Memory B cell (primary cell): ENCODE results near the gene TFF1.
"Not testable (repeated sequence)": the region's sequence is repeated elsewhere in the genome, so short reads cannot be mapped to it uniquely, and the experiment has no call there.

Experiments used
- ATAC-seq: fragments of 150-1000 bp; cut with Tn5 transposase; 2 replicates; pipeline ENCODE4 v1.10.0; 2021; ENCODE audit warnings: low read depth, mild to moderate bottlenecking, moderate library complexity
- DNase-seq, 2 donors: peaks; one replicate each; pipeline ENCODE4 v3.0.0; 2022; ENCODE audit warnings: low spot score in 2 of 2
- H3K27ac Mint-ChIP-seq: one replicate; pipeline ENCODE4 v1.8.0; 2022; ENCODE audit warnings: mild to moderate bottlenecking, moderate library complexity, mixed read lengths
- H3K27me3 Mint-ChIP-seq: one replicate; pipeline ENCODE4 v1.8.0; 2022; ENCODE audit warnings: mixed read lengths
- H3K36me3 Mint-ChIP-seq: one replicate; pipeline ENCODE4 v1.8.0; 2022; ENCODE audit warnings: mild to moderate bottlenecking, mixed read lengths
- H3K4me1 Mint-ChIP-seq: one replicate; pipeline ENCODE4 v1.8.0; 2022; ENCODE audit warnings: mixed read lengths
- H3K4me3 Mint-ChIP-seq: one replicate; pipeline ENCODE4 v1.8.0; 2022; ENCODE audit warnings: mild to moderate bottlenecking, moderate library complexity, mixed read lengths
- H3K9me3 Mint-ChIP-seq: one replicate; pipeline ENCODE4 v1.8.0; 2022; ENCODE audit warnings: mixed read lengths

Gene TFF1

DNA sequence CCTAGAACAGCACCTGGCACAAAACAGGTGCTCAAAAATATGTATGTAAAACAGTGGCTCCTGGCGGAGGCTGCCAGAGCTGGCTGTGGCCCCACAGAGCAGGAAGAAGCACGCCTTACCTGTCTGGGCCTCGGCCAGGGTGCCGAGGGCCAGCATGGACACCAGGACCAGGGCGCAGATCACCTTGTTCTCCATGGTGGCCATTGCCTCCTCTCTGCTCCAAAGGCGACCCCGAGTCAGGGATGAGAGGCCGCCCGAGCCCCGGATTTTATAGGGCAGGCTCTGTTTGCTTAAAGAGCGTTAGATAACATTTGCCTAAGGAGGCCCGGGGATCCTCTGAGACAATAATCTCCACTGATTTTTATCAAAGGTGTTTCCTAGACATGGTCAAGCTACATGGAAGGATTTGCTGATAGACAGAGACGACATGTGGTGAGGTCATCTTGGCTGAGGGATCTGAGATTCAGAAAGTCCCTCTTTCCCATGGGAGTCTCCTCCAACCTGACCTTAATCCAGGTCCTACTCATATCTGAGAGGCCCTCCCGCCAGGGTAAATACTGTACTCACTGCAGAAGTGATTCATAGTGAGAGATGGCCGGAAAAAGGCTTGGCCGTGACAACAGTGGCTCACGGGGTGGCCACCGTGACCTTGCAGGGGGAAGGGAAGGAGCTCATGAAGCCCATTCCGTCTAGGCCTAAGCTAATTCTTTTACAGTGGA, at the start of gene TFF1:
Gene TFF1, minus strand, starts transcription at position 244 of the 719 bp plus-strand sequence. Its CDS starts 40 bp downstream, at position 204.
- no peak within 1 kb of the TSS for H3K27ac Mint-ChIP-seq
- DNase-seq, result no peak
- no peak within 1 kb of the TSS for H3K4me3 Mint-ChIP-seq
- no peaks in the 10 kb centered on the region for H3K9me3 Mint-ChIP-seq
- H3K36me3 Mint-ChIP-seq, result no peaks in the 10 kb centered on the region
- no peak for ATAC-seq
- H3K4me1 Mint-ChIP-seq, result peaks cover 2% of the 10 kb centered on the region
- H3K27me3 Mint-ChIP-seq, result peaks cover 23% of the 10 kb centered on the region

GRCh38 chr21:42414928-42415769, 48.8 kb upstream of the TFF1 start:
- peak overlapping the region; percentile 74 for H3K4me3 Mint-ChIP-seq
- H3K27me3 Mint-ChIP-seq, result peaks cover 7% of the 10 kb centered on the region
- H3K4me1 Mint-ChIP-seq, result peaks cover 9% of the 10 kb centered on the region
- DNase-seq (peak; percentile 63 to 68), ATAC-seq (peak; percentile 89)
- no peaks in the 10 kb centered on the region for H3K36me3 Mint-ChIP-seq
- peak overlapping the region; percentile 96 for H3K27ac Mint-ChIP-seq
- H3K9me3 Mint-ChIP-seq, result no peaks in the 10 kb centered on the region

DNA sequence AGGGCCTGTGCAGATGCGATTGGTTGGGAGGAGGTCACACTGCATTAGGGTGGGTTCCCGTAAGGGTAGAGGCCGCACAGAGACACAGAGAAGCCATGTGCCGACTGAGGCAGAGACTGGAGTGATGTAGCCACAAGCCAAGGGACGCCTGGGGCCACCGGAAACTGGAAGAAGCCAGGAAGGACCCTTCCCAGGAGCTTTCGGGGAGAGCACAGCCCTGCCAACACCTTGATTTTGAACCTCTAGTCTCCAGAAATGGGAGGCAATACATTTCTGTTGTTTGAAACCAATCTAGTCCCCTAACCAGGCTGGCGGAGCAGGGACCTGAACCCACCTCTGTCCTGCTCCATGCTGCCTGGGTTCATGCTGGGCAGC, 48.2 kb upstream of the TFF1 start:
- ATAC-seq, result no peak
- H3K4me1 Mint-ChIP-seq, result peaks cover 9% of the 10 kb centered on the region
- no peaks in the 10 kb centered on the region for H3K9me3 Mint-ChIP-seq
- H3K36me3 Mint-ChIP-seq, result no peaks in the 10 kb centered on the region
- H3K4me3 Mint-ChIP-seq, result peak overlapping the region; percentile 74
- peak in 1 of 2 donors; percentile 22 for DNase-seq
- H3K27me3 Mint-ChIP-seq, result peaks cover 9% of the 10 kb centered on the region
- peak overlapping the region; percentile 96 for H3K27ac Mint-ChIP-seq

- peaks cover 6% of the 10 kb centered on the region for H3K27me3 Mint-ChIP-seq
- no peak for DNase-seq
- peaks cover 9% of the 10 kb centered on the region for H3K4me1 Mint-ChIP-seq
- H3K4me3 Mint-ChIP-seq, result no peak overlapping the region
- peak overlapping the region; percentile 96 for H3K27ac Mint-ChIP-seq
- ATAC-seq, result no peak
- H3K36me3 Mint-ChIP-seq, result no peaks in the 10 kb centered on the region
- H3K9me3 Mint-ChIP-seq, result no peaks in the 10 kb centered on the region
Measured at GRCh38 chr21:42414066-42414465, 47.7 kb upstream of the TFF1 start.

GRCh38 chr21:42413500-42413899, 47.2 kb upstream of the TFF1 start:
- peak overlapping the region; percentile 96 for H3K27ac Mint-ChIP-seq
- DNase-seq, result no peak
- H3K4me3 Mint-ChIP-seq, result no peak overlapping the region
- no peak for ATAC-seq
- peaks cover 9% of the 10 kb centered on the region for H3K4me1 Mint-ChIP-seq
- H3K36me3 Mint-ChIP-seq, result no peaks in the 10 kb centered on the region
- H3K9me3 Mint-ChIP-seq, result no peaks in the 10 kb centered on the region
- H3K27me3 Mint-ChIP-seq, result peaks cover 6% of the 10 kb centered on the region

- Mint-ChIP-seq H3K27me3 (peaks cover 6% of the 10 kb centered on the region), H3K4me1 (peaks cover 9% of the 10 kb centered on the region), H3K27ac (peak overlapping the region; percentile 96), H3K9me3 (no peaks in the 10 kb centered on the region), H3K36me3 (no peaks in the 10 kb centered on the region), H3K4me3 (no peak overlapping the region)
- no peak for ATAC-seq
- DNase-seq, result no peak
Measured at GRCh38 chr21:42413093-42413492, 46.8 kb upstream of the TFF1 start.

GRCh38 chr21:42412636-42412933, 46.2 kb upstream of the TFF1 start:
- Mint-ChIP-seq H3K27me3 (peaks cover 5% of the 10 kb centered on the region), H3K4me3 (no peak overlapping the region), H3K36me3 (no peaks in the 10 kb centered on the region), H3K9me3 (no peaks in the 10 kb centered on the region), H3K27ac (no peak overlapping the region), H3K4me1 (peaks cover 9% of the 10 kb centered on the region)
- DNase-seq, result no peak
- ATAC-seq, result no peak

DNA sequence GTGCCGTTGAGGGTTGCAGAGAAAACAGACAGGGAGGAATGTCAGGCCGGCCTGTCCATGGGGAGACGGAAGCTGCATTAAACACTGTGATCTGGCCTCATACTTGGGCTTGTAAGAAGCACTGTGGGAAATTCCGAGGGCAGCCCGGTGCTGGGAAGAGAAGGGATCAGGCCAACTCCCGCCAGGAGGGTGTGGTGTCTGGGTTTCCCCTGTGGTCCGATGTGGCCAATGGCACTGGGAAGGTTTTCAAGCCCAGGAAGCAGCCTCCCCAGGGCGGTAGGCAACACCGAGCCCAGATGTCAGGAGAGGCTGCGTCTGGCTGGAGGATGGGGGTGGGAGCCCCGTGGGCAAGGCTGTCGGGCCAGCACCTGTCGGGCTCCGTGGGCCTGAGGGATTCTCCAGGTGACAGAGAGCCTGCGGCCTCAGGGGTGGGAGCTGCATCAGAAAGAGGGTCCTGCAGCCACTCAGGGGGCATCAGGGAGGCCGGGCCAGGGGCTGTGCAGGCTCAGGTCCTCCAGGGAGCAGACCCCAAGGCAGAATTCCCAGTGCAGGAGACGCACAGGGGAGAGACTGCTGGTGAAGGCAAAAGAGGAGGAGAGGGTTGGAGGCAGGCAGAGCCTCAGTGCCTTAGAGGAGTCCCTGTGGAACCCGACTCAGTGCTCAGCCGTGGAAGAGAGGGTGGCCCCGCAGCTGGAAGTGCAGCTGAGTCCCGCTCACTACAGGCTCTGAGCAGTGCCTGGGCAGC, 45.7 kb upstream of the TFF1 start:
- ATAC-seq (no peak), DNase-seq (no peak)
- H3K27ac Mint-ChIP-seq, result no peak overlapping the region
- peaks cover 3% of the 10 kb centered on the region for H3K27me3 Mint-ChIP-seq
- no peaks in the 10 kb centered on the region for H3K36me3 Mint-ChIP-seq
- H3K4me1 Mint-ChIP-seq, result peaks cover 9% of the 10 kb centered on the region
- H3K9me3 Mint-ChIP-seq, result no peaks in the 10 kb centered on the region
- H3K4me3 Mint-ChIP-seq, result no peak overlapping the region

DNA sequence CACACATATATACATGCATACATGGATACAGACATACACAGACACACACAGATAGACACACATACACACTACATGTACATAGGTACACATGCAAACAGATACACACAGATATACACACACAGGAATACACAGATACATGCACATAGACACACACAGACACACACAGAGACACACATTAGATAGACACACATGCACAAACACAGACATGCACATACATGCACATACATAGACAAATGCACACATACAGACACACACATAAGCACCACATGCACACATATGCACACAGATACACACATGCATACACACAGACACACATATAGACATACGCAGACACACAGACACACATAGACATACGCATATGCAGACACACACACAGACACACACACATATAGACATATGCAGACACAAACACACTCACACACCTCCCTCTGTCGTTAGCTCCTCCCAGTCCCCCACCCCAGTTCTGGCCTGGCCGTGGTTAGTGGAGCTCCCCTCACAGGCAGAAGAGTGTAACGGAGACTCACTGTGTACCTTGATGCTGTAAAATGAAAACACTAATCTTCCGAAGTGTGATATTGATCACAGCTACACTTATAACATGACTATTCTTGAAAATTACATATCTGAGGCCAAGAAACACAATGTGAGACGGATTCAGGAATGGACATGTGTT, 45.0 kb upstream of the TFF1 start:
- H3K36me3 Mint-ChIP-seq, result no peaks in the 10 kb centered on the region
- H3K9me3 Mint-ChIP-seq, result no peaks in the 10 kb centered on the region
- H3K27me3 Mint-ChIP-seq, result peaks cover 7% of the 10 kb centered on the region
- H3K4me1 Mint-ChIP-seq, result peaks cover 9% of the 10 kb centered on the region
- H3K4me3 Mint-ChIP-seq, result no peak overlapping the region
- ATAC-seq, result no peak
- DNase-seq, result no peak
- no peak overlapping the region for H3K27ac Mint-ChIP-seq

DNA sequence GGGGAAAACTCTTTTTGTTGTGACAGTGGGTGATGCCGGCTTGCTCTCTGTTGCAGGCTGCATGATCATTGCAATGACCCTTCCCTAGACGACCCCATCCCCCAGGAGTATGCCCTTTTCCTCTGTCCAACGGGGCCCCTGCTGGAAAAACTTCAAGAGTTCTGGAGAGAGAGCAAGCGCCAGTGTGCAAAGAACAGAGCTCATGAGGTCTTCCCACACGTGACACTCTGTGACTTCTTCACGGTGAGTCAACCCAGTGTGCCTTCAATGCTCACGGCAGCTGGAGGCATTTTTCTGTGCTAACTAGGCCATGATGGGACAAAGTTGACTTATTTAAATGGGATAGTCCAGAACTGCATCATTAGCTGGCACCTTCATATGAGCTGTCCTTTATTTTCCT, 43.0 kb upstream of the TFF1 start:
- peaks cover 2% of the 10 kb centered on the region for H3K4me1 Mint-ChIP-seq
- DNase-seq (no peak), ATAC-seq (no peak)
- peaks cover 8% of the 10 kb centered on the region for H3K27me3 Mint-ChIP-seq
- H3K27ac Mint-ChIP-seq, result no peak overlapping the region
- H3K9me3 Mint-ChIP-seq, result no peaks in the 10 kb centered on the region
- H3K36me3 Mint-ChIP-seq, result no peaks in the 10 kb centered on the region
- no peak overlapping the region for H3K4me3 Mint-ChIP-seq

DNA sequence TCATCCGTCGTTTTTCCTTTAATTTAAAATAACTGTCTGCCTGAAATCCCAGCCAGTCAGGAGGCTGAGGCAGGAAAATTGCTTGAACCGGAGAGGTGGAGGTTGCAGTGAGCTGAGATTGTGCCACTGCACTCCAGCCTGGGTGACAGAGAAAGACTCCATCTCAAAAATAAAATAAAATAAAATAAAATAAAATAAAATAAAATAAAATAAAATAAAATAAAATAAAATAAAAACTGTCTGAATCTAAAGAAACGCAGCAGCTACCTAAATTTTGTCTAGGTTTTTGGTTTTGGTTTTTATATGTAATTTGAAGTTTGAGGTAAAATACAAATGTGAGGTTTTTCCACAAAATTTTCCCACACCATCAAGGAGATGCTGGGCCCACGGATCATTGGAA, 42.4 kb upstream of the TFF1 start:
- H3K4me3 Mint-ChIP-seq, H3K27ac Mint-ChIP-seq, DNase-seq, H3K27me3 Mint-ChIP-seq, H3K36me3 Mint-ChIP-seq, ATAC-seq, H3K4me1 Mint-ChIP-seq, H3K9me3 Mint-ChIP-seq: not testable (repeated sequence)

- ATAC-seq (no peak), DNase-seq (no peak)
- Mint-ChIP-seq H3K4me3 (no peak overlapping the region), H3K27ac (no peak overlapping the region), H3K27me3 (peaks cover 8% of the 10 kb centered on the region), H3K36me3 (no peaks in the 10 kb centered on the region), H3K9me3 (no peaks in the 10 kb centered on the region), H3K4me1 (peaks cover 2% of the 10 kb centered on the region)
Measured at GRCh38 chr21:42407476-42407875, 41.1 kb upstream of the TFF1 start.

DNA sequence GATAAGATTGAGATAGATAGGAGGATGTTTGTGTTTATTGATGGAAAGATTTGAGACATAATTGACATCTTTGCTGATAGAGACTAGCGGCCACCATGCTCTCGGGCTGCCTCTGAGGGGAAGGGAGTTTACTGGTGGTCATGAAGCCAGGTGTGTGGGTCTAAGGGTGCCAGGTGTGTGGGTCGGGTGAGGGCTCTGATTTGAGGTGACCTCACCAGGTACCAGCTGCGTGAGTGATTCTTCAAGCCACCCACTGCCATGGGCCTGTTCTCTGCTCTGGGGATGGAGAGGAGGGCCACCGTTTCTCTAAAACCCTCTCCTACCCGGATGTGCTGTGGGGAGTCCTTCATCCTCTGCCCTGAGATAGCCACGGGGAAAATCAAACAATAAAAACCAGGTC, 40.5 kb upstream of the TFF1 start:
- H3K36me3 Mint-ChIP-seq, result no peaks in the 10 kb centered on the region
- no peak for DNase-seq
- ATAC-seq, result no peak
- H3K27ac Mint-ChIP-seq, result no peak overlapping the region
- H3K4me1 Mint-ChIP-seq, result peaks cover 2% of the 10 kb centered on the region
- H3K9me3 Mint-ChIP-seq, result peaks cover 2% of the 10 kb centered on the region
- H3K4me3 Mint-ChIP-seq, result no peak overlapping the region
- H3K27me3 Mint-ChIP-seq, result peaks cover 8% of the 10 kb centered on the region

DNA sequence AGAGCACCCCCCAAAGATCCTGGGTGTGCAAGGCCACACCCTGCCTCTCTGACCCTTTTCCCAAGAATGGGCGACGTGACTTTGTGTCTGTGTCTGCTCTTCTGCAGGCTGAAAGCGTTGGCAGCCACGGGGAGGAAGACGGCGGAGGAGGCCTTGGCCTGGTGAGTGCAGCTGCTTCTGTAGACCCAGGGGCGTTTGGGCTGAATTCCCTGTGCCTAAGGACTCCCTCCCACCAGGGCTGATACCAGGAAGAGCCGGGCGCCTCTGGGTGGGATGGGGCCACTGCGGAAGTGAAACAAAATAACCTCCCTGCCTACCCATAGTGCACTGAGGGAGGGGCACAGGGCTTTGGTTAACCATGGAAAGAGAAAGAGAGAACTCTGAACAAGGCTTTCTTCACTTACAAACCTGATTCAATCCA, 39.9 kb upstream of the TFF1 start:
- Mint-ChIP-seq H3K36me3 (no peaks in the 10 kb centered on the region), H3K27me3 (peaks cover 10% of the 10 kb centered on the region), H3K4me1 (peaks cover 2% of the 10 kb centered on the region), H3K4me3 (no peak overlapping the region), H3K27ac (no peak overlapping the region), H3K9me3 (peaks cover 7% of the 10 kb centered on the region)
- DNase-seq (no peak), ATAC-seq (no peak)
